ENCODE results near the gene C21orf58.

Gene C21orf58

DNA sequence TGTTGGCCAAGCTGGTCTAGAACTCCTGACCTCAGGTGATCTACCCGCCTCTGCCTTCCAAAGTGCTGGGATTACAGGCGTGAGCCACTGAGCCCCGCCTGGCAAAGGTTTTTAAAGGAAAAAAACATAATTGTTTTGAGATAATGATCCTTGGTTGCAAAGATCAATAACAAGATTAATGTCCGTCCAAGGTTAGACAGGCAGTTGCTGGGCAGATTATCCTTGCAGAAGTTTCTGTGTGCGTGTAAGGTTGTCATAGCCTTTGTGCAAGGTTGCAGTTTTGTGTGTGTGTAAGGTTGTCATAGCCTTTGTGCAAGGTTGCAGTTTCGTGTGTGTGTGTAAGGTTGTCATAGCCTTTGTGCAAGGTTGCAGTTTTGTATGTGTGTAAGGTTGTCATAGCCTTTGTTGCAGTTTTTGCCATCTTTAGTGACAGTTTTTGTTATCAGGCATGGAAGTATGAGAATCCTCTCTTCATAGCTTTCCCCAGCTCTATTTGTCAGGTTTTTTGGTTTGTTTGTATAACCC is 34.0 kb downstream of the C21orf58 start:
- DNase-seq: no peak

DNA sequence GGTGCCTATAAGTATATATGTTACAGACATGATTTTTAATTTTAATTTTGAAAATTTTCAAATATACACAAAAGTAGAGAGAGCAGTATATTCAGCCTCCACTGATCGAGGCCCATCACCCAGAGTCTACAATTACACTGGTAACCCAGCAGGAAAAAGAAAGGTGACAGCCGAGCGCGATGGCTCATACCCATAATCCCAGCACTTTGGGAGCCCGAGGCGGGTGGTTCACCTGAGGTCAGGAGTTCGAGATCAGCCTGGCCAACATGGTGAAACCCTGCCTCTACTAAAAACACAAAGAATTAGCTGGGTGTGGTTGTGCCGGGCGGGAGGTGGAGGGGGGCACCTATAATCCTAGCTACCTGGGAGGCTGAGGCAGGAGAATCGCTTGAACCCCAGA is 36.1 kb downstream of the C21orf58 start:
- no peak for DNase-seq

- DNase-seq: peak; percentile 77
Measured at GRCh38 chr21:46286648-46287002, 37.0 kb downstream of the C21orf58 start.

- peak; percentile 81 for DNase-seq
Measured at GRCh38 chr21:46285761-46286647, 37.7 kb downstream of the C21orf58 start, which contains the start of gene YBEY. Gene YBEY (plus strand): TSS chr21:46286342. CDS start chr21:46286914, 572 bp downstream.

DNA sequence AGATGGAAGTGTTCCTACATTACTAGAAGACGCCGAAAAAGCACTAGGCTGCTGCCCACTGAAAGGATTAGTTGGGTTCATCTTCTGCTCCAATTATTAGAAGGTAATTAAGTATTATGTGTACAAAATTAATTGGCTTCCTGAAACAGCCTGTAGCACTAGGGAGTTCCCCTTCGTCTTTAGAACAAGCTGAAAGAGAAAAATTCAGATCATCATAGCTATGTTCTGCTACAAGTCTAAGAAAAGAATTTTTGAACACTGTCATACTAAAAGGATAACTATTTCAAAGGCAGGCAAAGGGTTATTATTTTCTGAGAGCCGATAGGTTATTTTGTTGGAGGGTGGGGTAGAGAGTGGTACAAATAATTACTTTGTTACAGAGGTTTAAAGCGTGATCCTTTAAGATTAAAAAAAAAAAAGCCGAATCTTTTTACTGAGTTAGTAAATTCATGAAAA is 38.4 kb downstream of the C21orf58 start, which contains the start of gene MCM3AP:
Gene MCM3AP, minus strand, starts transcription at position 406 of the 456 bp plus-strand sequence. Its CDS starts 325 bp downstream, at position 81.
- no peak for DNase-seq

- no peak for DNase-seq
Measured at GRCh38 chr21:46284733-46285132, 38.9 kb downstream of the C21orf58 start.

DNA sequence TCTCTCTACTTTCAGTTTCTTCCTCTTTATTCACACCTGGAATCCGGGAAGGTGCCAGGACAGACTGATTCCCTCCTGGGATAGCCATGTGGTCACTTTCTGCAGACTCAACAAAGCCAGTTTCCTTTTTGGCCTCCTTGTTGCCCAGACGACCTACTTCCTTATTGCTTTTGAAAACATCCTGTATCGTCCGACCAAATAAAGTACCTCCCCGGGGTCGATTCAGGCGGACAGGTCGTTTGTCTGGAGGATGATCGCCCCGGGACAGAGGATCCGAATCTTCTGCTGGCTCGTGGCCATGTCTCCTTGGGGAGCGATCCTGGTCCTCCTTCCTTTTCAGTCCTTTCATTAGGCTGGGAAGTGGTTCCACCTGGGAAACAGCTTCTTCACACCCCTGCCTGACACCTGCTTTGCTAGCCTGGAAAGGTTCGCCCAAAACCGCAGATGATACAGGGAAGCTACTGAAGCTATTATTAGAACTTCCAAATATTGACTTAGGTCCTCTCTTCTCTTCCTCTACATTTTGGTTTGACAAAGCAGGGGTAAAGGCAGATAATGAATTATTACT is 39.5 kb downstream of the C21orf58 start:
- DNase-seq: no peak

GRCh38 chr21:46274797-46275390 is 48.8 kb downstream of the C21orf58 start:
- DNase-seq: no peak

DNA sequence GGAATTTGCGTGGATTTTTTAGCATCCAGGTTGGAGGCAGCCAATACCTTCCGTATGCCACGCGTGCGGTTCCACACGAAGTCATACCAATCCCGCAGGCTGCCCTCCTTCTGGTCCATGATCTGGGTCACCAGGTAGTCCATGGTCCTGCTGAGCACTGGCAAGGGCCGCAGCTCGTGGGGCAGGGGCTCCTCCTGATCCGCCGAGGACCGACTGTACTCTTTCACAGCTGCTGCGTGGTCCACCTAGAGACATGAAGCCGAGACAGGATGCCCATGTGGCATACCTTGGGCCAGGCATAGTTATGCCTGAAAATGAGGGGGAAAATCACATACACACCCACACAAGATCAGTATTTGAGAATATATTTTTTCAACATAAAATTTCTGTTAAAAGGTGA is 50.3 kb downstream of the C21orf58 start:
- DNase-seq: no peak

- DNase-seq: no peak
Measured at GRCh38 chr21:46269466-46269865, 54.2 kb downstream of the C21orf58 start.

DNA sequence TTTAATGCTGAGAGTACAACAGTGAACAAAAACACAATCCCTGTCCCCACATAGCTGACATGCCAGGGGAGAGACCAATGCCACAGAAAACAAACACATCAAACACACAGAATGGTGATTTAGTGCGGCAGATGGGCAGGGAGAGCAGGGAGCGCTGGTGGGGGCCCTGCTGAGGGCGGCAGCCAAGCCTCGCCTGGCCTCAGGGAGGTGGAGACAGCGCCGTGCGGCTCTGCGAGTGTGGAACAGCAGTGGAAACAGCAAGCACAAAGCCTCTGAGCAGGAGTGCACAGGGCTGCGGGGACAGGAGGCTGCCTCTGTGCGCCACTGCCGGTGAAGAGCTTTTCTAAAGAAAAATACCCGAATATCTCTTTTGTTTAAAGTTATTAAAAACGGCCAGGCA is 55.3 kb downstream of the C21orf58 start:
- DNase-seq: peak; percentile 2

DNA sequence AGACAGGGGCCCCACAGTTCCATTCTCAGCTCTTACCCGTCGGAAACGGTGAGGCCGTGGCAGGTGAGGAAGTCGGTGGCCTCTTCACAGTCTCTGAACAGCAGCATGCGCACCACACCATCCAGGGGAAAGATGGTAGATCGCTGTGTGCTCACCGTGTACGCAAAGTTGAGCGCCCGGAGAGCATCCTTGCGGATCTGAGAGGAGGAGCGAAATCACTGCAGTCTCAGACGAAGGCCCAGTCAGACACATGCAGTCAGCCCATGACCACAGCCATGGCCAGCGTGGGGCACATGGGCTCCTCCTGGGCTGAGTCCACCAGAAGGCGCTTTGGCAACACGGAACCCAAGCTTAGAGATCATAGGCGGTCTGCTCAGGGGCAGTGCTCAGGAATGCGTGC is 56.7 kb downstream of the C21orf58 start:
- no peak for DNase-seq

DNA sequence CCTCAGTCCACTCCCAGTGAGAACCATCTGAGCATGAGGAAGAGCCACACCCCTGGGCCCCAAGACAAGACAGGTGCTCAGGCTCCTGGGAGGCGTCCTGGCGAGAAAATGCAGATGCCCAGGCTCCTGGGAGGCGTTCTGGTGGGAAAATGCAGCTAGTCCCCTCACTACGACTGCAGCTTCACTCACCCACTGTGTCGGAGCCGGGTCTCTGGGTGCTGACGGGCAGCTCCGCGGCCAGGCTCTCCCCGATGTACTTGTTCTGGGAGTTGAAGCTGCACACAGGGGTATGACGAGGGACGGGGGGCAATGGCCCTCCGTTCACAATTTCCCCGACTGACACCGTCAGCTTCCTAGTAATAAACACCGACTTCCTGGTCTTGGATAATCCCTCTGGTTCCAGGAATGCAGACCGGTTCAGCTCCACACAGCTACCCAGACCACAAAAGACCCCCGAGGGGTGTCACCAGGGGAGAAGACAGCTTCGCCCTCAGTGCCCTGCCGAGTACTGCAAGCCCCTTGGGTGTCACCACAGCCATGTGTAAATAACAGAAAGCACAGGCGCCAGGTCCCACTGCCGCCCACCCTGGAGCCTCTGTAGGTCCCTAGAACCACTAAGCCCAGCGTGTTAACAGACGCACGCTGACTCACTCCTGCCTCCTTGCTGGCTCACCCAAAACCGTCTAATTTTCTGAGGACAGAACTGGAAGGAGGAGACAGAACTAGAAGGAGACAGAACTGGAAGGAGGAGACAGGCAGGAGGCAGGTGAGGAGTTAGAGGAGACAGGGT is 57.7 kb downstream of the C21orf58 start:
- DNase-seq: no peak

DNA sequence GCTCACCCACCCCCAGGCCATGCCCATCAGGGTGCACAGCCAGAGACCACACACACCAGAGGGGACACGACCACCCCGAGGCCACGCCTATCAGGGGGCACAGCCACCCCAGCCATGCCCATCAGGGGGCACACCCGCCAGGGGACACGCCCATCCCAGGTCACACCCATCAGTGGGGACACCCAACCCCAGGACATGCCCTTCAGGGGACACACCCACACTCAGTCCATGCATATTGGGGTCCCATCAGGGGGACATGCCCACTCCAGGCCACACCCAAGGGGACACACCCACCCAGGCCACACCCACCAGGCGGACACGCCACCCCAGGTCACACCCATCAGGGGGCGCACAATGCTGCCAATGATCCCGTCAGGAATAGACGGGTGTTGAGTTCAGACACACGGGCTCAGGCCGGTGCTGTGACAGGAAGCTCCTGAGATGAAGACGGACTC is 59.0 kb downstream of the C21orf58 start:
- no peak for DNase-seq

DNA sequence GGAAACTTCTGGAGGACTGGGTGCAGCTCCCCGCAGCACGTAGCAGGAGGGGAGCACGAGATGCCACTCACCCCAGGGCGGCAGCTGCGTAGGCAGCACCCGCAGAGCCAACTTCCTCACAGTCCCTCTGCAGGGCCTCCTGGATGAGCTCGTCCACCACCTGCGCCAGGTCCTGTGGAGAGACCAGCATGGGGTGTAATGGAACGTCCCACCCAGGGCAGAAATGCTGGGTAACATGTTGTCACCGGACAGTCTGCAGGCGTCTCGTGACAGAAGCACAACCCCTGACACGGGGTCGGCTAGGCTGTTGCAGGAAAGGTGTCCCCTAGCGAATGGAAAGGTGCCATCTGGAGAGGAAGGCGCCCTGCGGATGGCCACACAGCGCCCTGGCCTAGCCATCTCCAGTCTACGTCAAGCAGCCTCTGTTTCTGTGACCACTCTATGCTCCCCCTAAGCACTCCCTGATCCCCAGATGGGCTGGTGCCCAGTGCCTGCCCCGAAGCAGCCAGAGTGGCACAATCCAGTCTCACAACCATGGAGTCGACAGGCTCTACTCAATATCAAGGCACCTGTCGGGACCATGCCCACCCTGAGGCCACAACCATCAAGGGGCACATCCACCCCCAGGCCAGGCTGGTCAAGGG is 59.5 kb downstream of the C21orf58 start:
- no peak for DNase-seq

DNA sequence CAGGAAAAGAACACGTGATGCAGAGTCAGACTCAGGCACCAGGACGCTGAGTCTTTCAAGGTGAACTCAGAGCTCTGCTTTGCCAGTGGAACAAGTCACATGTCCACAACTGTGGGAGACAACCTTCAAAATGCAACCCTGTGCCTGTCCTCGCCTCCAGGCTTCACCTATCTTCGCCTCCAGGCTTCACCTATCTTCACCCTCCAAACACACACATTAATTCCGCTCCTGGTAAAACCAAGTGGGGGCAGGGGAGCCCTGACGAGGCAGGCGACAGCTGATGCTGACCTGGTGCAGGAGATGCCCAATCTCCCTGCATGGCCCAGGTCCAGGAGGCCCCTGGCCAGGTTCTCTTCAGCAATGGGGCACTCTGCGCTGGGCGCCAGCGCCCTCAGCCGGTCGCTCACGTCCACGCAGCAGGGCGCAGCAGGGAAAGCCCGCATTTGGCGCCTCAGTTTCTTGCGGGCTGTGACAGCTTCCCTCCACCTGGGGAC is 67.1 kb downstream of the C21orf58 start:
- DNase-seq: no peak

DNA sequence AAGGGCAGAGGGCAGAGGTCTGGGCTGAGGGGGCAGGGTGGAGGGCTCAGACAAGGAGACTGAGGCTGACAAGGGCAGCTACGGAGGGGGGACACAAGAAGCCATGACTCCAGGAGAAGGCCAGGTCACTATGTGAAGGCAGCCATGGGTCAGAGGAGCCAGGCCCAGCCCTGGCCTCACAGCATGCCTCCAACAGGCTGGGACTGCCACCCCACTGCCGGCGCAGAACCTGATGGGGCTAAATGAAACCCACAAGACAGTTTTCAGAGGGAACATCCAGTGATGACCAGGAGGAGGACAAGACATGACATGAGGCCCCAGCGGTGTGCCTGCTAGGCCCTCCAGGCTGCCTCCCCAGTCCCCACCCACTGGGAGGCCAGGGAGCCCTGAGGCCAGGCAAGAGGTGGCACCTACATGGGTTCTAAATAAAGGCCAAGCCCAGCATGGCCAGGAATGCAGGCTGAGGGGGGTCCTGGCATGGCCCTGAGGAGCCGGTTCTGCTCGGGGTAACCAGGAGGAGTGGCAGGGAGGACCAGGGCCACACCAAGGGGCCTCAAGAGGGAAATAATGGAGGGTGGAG is 67.8 kb downstream of the C21orf58 start:
- DNase-seq: no peak

DNA sequence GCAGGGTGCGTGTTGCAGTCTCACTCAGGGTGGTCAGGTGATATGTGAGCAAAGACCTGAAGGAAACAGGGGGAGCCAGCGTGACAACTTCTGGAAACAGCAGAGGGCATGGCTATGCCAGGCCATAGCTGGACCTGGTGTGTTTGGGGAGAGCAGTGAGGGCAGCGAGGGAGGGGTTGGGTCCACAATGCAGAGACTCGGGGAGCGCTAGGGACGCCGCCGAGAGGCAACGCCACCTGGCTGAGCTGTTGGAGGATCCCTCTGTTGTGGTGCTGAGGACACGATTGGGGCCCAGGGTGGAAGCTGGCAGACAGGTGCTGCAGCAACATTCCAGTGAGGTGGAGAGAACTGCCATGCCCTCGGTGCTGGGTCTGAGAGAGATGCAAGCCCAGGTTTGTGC is 68.5 kb downstream of the C21orf58 start:
- DNase-seq: no peak

DNA sequence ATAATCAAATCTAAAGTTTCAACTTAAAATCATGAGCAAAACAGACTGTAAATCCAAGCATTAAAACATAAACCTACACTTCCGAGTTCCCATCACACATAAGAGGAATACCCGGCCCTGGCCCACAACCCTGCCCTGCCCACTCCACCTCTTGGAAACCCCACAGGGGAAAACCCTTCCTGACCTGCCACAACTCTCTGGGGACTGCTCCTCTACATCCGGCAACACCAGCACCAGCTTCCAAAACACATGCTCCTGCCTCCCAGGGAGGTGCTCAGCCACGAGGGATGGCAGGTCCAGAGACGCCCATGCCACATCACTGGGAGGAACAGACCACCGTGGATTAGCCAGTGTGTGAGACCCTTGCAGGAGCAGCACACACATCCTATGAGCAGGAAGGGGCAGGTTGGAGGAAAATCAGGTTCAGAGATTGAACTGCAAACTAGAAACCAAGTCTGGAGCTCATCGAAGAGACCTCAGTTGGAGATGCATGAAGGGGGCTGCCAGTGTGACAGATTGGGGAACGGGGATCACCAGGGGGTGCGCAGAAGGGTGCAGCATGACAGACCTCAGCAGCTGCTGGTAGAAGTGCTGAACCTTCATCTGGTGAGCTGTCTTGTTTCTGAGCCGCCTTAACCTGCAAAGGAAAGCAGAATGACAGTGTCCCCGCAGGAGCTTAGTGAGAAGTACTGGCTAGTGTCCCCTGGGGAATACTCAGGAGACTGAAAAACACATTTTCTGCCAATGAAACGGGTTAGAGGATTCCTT is 69.3 kb downstream of the C21orf58 start:
- DNase-seq: no peak

- DNase-seq: no peak
Measured at GRCh38 chr21:46253610-46254124, 70.0 kb downstream of the C21orf58 start.

DNA sequence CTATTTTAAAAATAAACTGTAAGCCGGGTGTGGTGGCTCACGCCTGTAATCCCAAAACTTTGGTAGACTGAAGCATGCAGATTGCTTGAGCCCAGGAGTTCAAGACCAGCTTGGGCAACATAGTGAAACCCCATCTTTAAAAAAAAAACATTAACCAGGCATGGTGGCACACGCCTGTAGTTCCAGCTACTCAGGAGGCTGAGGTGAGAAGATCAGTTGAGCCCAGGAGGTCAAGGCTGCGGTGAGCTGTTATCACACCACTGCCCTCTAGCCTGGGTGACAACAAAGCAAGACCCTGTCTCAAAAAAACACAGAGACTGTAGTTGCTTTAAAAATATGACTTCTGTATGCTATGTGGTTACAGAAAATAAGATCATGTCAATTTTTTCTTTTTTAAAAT is 70.8 kb downstream of the C21orf58 start:
- no peak for DNase-seq

Data from NCI-H1694 treated with DMSO at 0.1 percent for 48 hours (cell line).